Left ventricle myocardium inferior (tissue), 1 donor: Measurements from ENCODE around the gene CYS1. TPM values are rescaled to one million over a fixed set of nuclear protein-coding genes. Genes with fewer than 3 reads are reported as not detected.

Experiments
- DNase-seq: peaks from one replicate; pipeline ENCODE4 v3.0.0-alpha.2; 2020
- H3K27ac ChIP-seq: fragments of 200-600 bp; replicated peaks from 2 replicates; pipeline ENCODE4 v1.8.0; 2021
- H3K27me3 ChIP-seq: fragments of 200-600 bp; 2 replicates; pipeline ENCODE4 v1.8.0; 2021; ENCODE audit warnings: low read depth
- H3K36me3 ChIP-seq: fragments of 200-600 bp; 2 replicates; pipeline ENCODE4 v1.8.0; 2021
- H3K4me1 ChIP-seq: fragments of 200-600 bp; 2 replicates; pipeline ENCODE4 v1.8.0; 2021
- H3K4me3 ChIP-seq: fragments of 200-600 bp; 2 replicates; pipeline ENCODE4 v1.8.0; 2021; ENCODE audit warnings: mild to moderate bottlenecking, moderate library complexity
- H3K9me3 ChIP-seq: fragments of 200-600 bp; replicated peaks from 2 replicates; pipeline ENCODE4 v1.8.0; 2021
- CTCF ChIP-seq: fragments of 200-600 bp; IDR thresholded peaks from 2 replicates; pipeline ENCODE4 v1.8.0; 2021; ENCODE audit warnings: antibody characterized with exemption, mild to moderate bottlenecking, borderline replicate concordance
- intact Hi-C: fragments of 100-400 bp; cut with micrococcal nuclease; formaldehyde crosslinking; loops from one replicate; pipeline ENCODE4 v1.11.0; 2022
- total RNA-seq: library from RNA; stranded (reverse); fragmentation: NEBNext Ultra II Directional; extraction: Animal tissue kit (Norgen Biotek cat#: 25700); gene quantifications from one replicate; pipeline ENCODE4 v1.2.1, GENCODE V29; 2021
- donor health status: DM: no; HTN: yes; CAD: no; lungs with severe emphysema.

CYS1 gene
- total RNA-seq, 1 donor from 2014 or later, result 3.3 TPM

DNA sequence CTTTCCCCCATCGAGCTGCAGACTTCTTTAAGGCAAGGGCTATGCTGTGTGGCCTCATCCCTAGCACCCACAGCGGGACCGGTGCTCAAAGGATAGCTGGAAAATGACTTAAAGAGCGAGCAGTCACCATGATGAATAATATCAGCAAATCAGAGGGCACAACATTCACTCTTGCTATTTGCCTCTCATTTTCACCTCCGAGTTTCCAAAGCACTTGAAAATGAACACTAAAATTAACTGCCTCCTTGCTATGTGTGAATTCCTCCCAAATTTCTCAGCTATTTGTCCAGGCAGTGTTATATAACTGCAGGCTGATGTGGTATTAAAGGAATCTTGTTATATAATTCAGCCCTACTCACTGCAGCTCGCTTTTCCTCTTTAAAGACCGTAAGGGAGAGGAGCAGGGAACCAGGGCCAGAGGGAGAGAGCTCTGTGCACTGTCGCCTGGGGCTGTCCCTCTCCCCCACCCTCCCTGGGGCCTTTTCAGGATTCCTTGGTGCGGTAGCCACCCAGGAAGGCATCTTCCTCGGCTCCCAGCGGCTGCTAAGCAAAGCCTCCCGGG lies 1.4 kb downstream of the CYS1 start:
- intact Hi-C loops, result no loop called here
- peaks cover 34% of the 10 kb centered on the region for H3K4me1 ChIP-seq

GRCh38 chr2:10078001-10078400 lies 2.2 kb downstream of the CYS1 start:
- TF ChIP-seq CTCF, result no peak
- intact Hi-C loops, result no loop called here
- no peaks in the 10 kb centered on the region for H3K36me3 ChIP-seq
- H3K4me1 ChIP-seq, result peaks cover 31% of the 10 kb centered on the region
- peaks cover 50% of the 10 kb centered on the region for H3K27me3 ChIP-seq
- no peak overlapping the region for H3K4me3 ChIP-seq
- no peak overlapping the region for H3K27ac ChIP-seq
- DNase-seq, result no peak
- H3K9me3 ChIP-seq, result no peaks in the 10 kb centered on the region

More for the DNA sequence above, 1.4 kb downstream of the CYS1 start:
- Histone ChIP-seq H3K36me3 (no peaks in the 10 kb centered on the region), H3K27ac (peak overlapping the region; percentile 86), H3K4me3 (peak overlapping the region; percentile 74), H3K27me3 (peaks cover 50% of the 10 kb centered on the region), H3K9me3 (no peaks in the 10 kb centered on the region)
- no peak for DNase-seq
- no peak for TF ChIP-seq CTCF

DNA sequence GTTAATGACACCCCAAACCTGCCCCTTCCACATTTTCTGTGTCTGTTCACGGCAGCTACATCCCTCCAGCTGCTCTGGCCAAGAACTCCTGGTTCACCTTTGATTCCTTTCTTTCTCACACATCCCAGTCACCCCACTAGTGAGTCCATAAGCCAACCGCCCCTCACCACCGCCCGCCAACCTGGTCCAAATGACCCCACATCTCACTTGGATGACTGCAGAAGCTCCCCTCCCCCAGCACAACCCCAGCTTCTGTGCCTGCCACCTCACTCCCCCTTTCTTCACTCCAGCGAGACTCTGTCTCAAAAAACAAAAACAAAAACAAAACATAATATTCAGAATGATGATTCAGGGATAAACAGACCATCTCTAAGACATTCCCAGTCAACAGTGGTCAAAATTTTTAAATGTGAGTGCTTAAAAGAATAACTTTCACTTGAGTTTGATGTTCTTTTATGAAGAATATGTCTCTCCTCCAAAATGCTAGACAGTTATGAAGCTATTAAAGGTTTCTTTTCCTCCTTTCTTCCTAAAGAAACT lies 3.2 kb downstream of the CYS1 start:
- Histone ChIP-seq H3K36me3 (no peaks in the 10 kb centered on the region), H3K27me3 (peaks cover 41% of the 10 kb centered on the region), H3K4me3 (no peak overlapping the region), H3K27ac (no peak overlapping the region), H3K9me3 (no peaks in the 10 kb centered on the region), H3K4me1 (peaks cover 37% of the 10 kb centered on the region)
- intact Hi-C loops, result no loop called here
- no peak for TF ChIP-seq CTCF
- no peak for DNase-seq

- DNase-seq, result no peak
- intact Hi-C loops, result no loop called here
- Histone ChIP-seq H3K4me1 (peaks cover 37% of the 10 kb centered on the region), H3K9me3 (no peaks in the 10 kb centered on the region), H3K36me3 (no peaks in the 10 kb centered on the region), H3K27me3 (peaks cover 35% of the 10 kb centered on the region), H3K27ac (no peak overlapping the region), H3K4me3 (no peak overlapping the region)
- no peak for TF ChIP-seq CTCF
Measured at GRCh38 chr2:10076511-10076910, 3.7 kb downstream of the CYS1 start.

GRCh38 chr2:10075571-10076209 lies 4.5 kb downstream of the CYS1 start:
- H3K27ac ChIP-seq, result no peak overlapping the region
- H3K36me3 ChIP-seq, result no peaks in the 10 kb centered on the region
- peaks cover 33% of the 10 kb centered on the region for H3K4me1 ChIP-seq
- no peak for DNase-seq
- no peaks in the 10 kb centered on the region for H3K9me3 ChIP-seq
- intact Hi-C loops, result no loop called here
- TF ChIP-seq CTCF, result no peak
- no peak overlapping the region for H3K4me3 ChIP-seq
- H3K27me3 ChIP-seq, result peaks cover 27% of the 10 kb centered on the region
